Measurements from ENCODE around the gene MCF2L2.

DNA sequence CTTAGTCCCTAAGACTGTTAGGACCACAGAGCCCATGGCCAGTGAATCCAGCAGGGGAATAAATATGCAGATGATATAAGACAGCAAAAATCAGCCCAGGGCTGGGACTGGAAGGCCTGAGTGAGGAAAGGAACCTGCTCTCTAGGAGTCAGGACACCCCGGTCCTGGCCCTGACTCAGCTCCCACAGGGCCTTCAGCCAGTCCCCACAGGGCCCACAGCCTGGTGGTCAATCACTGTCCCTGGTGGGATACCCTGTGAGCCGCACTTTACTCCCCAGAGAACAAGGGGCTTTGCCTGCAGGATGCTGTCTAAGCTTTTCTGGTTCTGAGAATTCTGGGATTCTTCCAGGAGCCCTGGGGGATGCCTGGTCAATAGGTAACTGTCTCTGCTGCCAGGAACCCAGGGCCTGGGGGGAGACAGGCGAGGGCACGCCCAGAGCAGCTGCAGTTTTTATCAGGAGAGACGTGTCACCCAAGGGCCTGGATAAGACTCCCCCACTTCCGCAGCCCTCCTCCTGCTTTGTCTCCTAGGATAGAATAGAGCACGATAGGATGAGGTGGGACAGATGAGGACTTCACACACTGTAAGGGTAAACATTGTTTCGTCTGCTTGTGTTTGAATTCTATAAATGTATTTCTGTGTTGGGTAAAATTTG lies 49.5 kb upstream of the MCF2L2 start:
- TF ChIP-seq SUZ12 (IDR thresholded peaks at IDR 0.05; ENCODE audit: extremely low read depth, insufficient read depth, insufficient read length) (no peak), ZNF274 (IDR thresholded peaks at IDR 0.05; ENCODE audit: low read depth, low read length) (no peak)

All from NT2/D1 (cell line).